Measurements from ENCODE around the gene NIT2.

GRCh38 chr3:100319951-100320350 lies 14.6 kb upstream of the NIT2 start:
- TF ChIP-seq CTCF (IDR thresholded peaks at IDR 0.05) (no peak), POLR2A (IDR thresholded peaks at IDR 0.05) (no peak)
